Caco-2 (cell line): ENCODE measurements around the gene PPP2R5D. TPM values are rescaled to one million over a fixed set of nuclear protein-coding genes. Genes with fewer than 3 reads are reported as not detected.
"Not testable (repeated sequence)": the region's sequence is repeated elsewhere in the genome, so short reads cannot be mapped to it uniquely, and the experiment has no call there.

Source experiments
- BruUV-seq: library from RNA; stranded (reverse); fragments of 400-500 nt; replicated peaks from 2 replicates; lab custom pipeline; 2021; lab: Mats Ljungman, UMichigan
- CTCF ChIA-PET: fragments of 300-600 bp; sonication (Branson Sonifier 250); formaldehyde crosslinking; loops from one replicate; lab custom pipeline; 2022; ENCODE audit warnings: antibody characterized with exemption; lab: Charles Lee
- POLR2A ChIA-PET: fragments of 300-600 bp; sonication (Branson Sonifier 250); formaldehyde crosslinking; loops from one replicate; lab custom pipeline; 2022; ENCODE audit warnings: antibody characterized with exemption; lab: Charles Lee
- DNase-seq, 2 experiments: peaks; one replicate each; pipeline versions ENCODE4 v3.0.0 to v3.0.0-alpha.2; 2020 to 2022
- H3K27me3 ChIP-seq: replicated peaks from 2 replicates; pipeline ENCODE4 v1.6.0; 2011; ENCODE audit warnings: low read length; ENCODE audit not compliant: control insufficient read depth, insufficient read depth
- H3K36me3 ChIP-seq: 2 replicates; pipeline ENCODE4 v1.5.1; 2011; ENCODE audit warnings: low read length; ENCODE audit not compliant: control insufficient read depth, insufficient read depth
- H3K4me1 ChIP-seq: fragments of 250-450 bp; sonication (Bioruptor Pico); 2 replicates; pipeline ENCODE4 v1.5.1; 2020; ENCODE audit warnings: mild to moderate bottlenecking
- H3K4me3 ChIP-seq: 2 replicates; pipeline ENCODE4 v1.5.1; 2011; ENCODE audit warnings: low read depth, mild to moderate bottlenecking, control low read depth, low read length
- H3K9me3 ChIP-seq: fragments of 250-450 bp; sonication (Bioruptor Pico); 2 replicates; pipeline ENCODE4 v1.5.1; 2020; ENCODE audit warnings: mild to moderate bottlenecking, moderate library complexity
- H3K27ac Mint-ChIP-seq: one replicate; pipeline ENCODE4 v1.8.0; 2022; ENCODE audit warnings: mixed read lengths; ENCODE audit not compliant: unreplicated experiment
- H3K27me3 Mint-ChIP-seq: one replicate; pipeline ENCODE4 v1.8.0; 2022; ENCODE audit warnings: mixed read lengths; ENCODE audit not compliant: insufficient read depth, unreplicated experiment
- H3K36me3 Mint-ChIP-seq: one replicate; pipeline ENCODE4 v1.8.0; 2022; ENCODE audit warnings: mild to moderate bottlenecking, mixed read lengths; ENCODE audit not compliant: insufficient read depth, unreplicated experiment
- H3K4me1 Mint-ChIP-seq: one replicate; pipeline ENCODE4 v1.8.0; 2022; ENCODE audit warnings: low read depth, mixed read lengths; ENCODE audit not compliant: unreplicated experiment
- H3K4me3 Mint-ChIP-seq: one replicate; pipeline ENCODE4 v1.8.0; 2022; ENCODE audit warnings: mild to moderate bottlenecking, moderate library complexity, mixed read lengths; ENCODE audit not compliant: unreplicated experiment
- H3K9me3 Mint-ChIP-seq: one replicate; pipeline ENCODE4 v1.8.0; 2022; ENCODE audit warnings: mixed read lengths; ENCODE audit not compliant: unreplicated experiment
- intact Hi-C: fragments of 100-400 bp; cut with micrococcal nuclease; formaldehyde crosslinking; loops from one replicate; pipeline ENCODE4 v1.10.0; 2022; ENCODE audit not compliant: unreplicated experiment
- total RNA-seq: library from RNA; stranded (reverse); gene quantifications from 2 replicates; pipeline ENCODE4 v1.2.3, GENCODE V29; 2022
- TF ChIP-seq, protein P1 (sequence below), 2 experiments: fragments of 200-600 bp in 1 of 2; IDR thresholded peaks; 1 replicate in 1 of 2; 2 replicates in 1 of 2; pipeline versions ENCODE4 v1.5.1 to v1.8.0; 2011 to 2022; ENCODE audit warnings: antibody characterized with exemption in 1 of 2, control low read depth in 1 of 2, inconsistent platforms in 1 of 2, low read depth in 1 of 2, low read length in 1 of 2, mild to moderate bottlenecking in 1 of 2, moderate library complexity in 1 of 2; ENCODE audit not compliant: insufficient read depth in 1 of 2, severe bottlenecking in 1 of 2, unreplicated experiment in 1 of 2

The PPP2R5D gene
- total RNA-seq, 1 experiment from 2014 or later = 45.0 TPM

DNA sequence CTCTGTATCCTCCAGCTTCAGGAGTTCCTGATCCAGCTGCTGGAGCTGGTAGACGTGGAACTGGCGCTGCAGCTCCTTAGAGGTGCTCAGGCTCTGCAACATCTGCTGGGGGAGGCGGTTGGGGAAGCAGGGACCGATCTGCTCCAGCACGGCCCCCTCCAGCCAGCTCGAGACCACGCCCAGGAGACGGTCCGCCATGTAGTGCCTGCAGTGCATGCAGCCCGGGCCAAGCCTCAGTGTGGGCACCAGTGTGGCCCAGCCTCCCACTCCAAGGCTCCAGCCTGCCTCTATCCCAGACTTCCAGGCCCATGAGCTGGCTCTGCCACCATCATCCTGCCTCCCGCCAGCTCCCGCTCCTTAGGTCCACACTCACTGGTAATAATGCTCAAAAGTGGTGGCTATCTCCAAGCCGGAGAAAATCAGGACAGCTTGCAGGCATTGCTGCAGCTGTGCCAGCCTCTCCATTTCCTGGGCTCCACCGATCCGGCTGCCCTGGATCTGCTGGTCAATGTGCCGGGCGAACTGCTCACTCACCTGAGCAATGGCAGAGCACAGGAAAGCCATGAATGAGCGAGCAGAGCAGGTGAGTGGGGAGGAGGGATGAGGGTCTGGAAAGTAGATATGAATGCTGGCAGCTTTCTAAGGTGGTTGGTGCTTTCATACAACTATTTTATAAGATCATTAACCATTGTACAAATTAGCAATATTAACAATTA, 56.3 kb downstream of the PPP2R5D start:
- intact Hi-C loops = no loop called here
- ChIA-PET CTCF (interaction anchor here (0.6 kb wide), 1 partner anchor 562 kb away, joined by 3 read pairs; no protein-coding TSS in a partner anchor), POLR2A (interaction anchor here (0.6 kb wide), 1 partner anchor 123 kb away, joined by 6 read pairs; no protein-coding TSS in a partner anchor)
- H3K36me3 Mint-ChIP-seq = peaks cover 70% of the 10 kb centered on the region
- DNase-seq = no peak
- no peak overlapping the region for H3K4me3 Mint-ChIP-seq
- H3K4me1 Mint-ChIP-seq = peaks cover 3% of the 10 kb centered on the region
- H3K27ac Mint-ChIP-seq = no peak overlapping the region
- Histone ChIP-seq H3K36me3 (peaks cover 4% of the 10 kb centered on the region), H3K27me3 (no peaks in the 10 kb centered on the region), H3K4me1 (no peaks in the 10 kb centered on the region), H3K4me3 (no peak overlapping the region), H3K9me3 (no peaks in the 10 kb centered on the region)
- no peaks in the 10 kb centered on the region for H3K27me3 Mint-ChIP-seq
- no peaks in the 10 kb centered on the region for H3K9me3 Mint-ChIP-seq
- BruUV-seq = no TSS peak
- TF ChIP-seq, protein P1, sequence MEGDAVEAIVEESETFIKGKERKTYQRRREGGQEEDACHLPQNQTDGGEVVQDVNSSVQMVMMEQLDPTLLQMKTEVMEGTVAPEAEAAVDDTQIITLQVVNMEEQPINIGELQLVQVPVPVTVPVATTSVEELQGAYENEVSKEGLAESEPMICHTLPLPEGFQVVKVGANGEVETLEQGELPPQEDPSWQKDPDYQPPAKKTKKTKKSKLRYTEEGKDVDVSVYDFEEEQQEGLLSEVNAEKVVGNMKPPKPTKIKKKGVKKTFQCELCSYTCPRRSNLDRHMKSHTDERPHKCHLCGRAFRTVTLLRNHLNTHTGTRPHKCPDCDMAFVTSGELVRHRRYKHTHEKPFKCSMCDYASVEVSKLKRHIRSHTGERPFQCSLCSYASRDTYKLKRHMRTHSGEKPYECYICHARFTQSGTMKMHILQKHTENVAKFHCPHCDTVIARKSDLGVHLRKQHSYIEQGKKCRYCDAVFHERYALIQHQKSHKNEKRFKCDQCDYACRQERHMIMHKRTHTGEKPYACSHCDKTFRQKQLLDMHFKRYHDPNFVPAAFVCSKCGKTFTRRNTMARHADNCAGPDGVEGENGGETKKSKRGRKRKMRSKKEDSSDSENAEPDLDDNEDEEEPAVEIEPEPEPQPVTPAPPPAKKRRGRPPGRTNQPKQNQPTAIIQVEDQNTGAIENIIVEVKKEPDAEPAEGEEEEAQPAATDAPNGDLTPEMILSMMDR (IDR thresholded peaks at IDR 0.05; ENCODE audit: insufficient read depth in 1 of 2, low read depth in 1 of 2, low read length in 1 of 2, severe bottlenecking in 1 of 2, unreplicated experiment in 1 of 2) = no peak

DNA sequence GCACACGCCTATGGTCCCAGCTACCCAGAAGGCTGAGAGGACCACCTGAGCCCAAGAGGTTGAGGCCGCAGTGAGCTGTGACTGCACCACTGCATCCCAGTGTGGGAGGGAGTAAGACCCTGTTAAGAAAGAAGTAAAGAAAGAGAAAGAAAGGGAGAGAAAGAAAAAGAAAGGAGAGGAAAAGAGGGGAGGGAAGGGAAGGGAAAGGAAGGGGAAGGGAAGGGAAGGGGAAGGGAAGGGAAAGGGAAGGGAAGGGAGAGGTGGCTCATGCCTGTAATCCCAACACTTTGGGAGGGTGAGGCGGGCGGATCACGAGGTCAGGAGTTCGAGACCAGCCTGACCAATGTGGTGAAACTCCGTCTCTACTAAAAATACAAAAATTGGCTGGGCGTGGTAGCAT, 57.1 kb downstream of the PPP2R5D start:
- H3K27ac Mint-ChIP-seq, H3K4me1 Mint-ChIP-seq, H3K4me1 ChIP-seq, H3K27me3 Mint-ChIP-seq, DNase-seq, H3K4me3 ChIP-seq, H3K9me3 Mint-ChIP-seq, POLR2A ChIA-PET, H3K9me3 ChIP-seq, H3K36me3 ChIP-seq, BruUV-seq, H3K4me3 Mint-ChIP-seq, intact Hi-C loops, H3K27me3 ChIP-seq, CTCF ChIA-PET: not testable (repeated sequence)
- H3K36me3 Mint-ChIP-seq = peaks cover 64% of the 10 kb centered on the region

DNA sequence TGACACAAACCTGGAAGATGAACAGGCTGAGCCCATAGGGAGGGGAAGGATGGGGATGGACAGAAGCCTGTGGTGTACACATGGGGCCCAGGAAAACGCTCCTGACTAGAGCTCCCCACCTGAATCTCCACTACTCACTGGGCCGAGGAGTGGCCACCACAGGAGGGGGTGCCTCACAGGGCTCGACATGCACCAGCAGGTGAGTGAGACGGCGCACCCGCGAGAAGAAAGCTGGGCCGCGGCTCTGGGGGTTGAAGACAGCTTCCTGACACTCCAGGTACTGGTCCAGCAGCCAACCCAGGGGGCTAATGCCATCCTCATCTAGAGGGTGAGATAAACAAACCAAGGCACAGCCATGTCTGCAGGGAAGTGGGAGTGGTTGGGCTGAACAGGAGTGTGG, 58.9 kb downstream of the PPP2R5D start:
- Mint-ChIP-seq H3K4me3 (no peak overlapping the region), H3K36me3 (peaks cover 55% of the 10 kb centered on the region), H3K27me3 (no peaks in the 10 kb centered on the region), H3K9me3 (no peaks in the 10 kb centered on the region), H3K27ac (no peak overlapping the region), H3K4me1 (no peaks in the 10 kb centered on the region)
- ChIA-PET POLR2A (no interaction called here), CTCF (no interaction called here)
- Histone ChIP-seq H3K9me3 (no peaks in the 10 kb centered on the region), H3K27me3 (no peaks in the 10 kb centered on the region), H3K4me1 (no peaks in the 10 kb centered on the region), H3K36me3 (peaks cover 1% of the 10 kb centered on the region), H3K4me3 (no peak overlapping the region)
- TF ChIP-seq, protein P1 (IDR thresholded peaks at IDR 0.05; ENCODE audit: insufficient read depth in 1 of 2, low read depth in 1 of 2, low read length in 1 of 2, severe bottlenecking in 1 of 2, unreplicated experiment in 1 of 2) = no peak
- BruUV-seq = no TSS peak
- intact Hi-C loops = no loop called here
- DNase-seq = no peak
